Effector memory CD4-positive, alpha-beta T cell (primary cell): ENCODE data around the gene ENKUR.

Experiments used
- DNase-seq, 3 donors: peaks; one replicate each; pipeline ENCODE4 v3.0.0-alpha.2; 2020
- H3K27ac ChIP-seq: 2 replicates; pipeline ENCODE4 v1.7.0; 2013; ENCODE audit warnings: mild to moderate bottlenecking, low read length, moderate library complexity; ENCODE audit not compliant: insufficient read depth, poor library complexity, severe bottlenecking
- H3K27me3 ChIP-seq: replicated peaks from 2 replicates; pipeline ENCODE4 v1.7.0; 2013; ENCODE audit warnings: mild to moderate bottlenecking, low read length; ENCODE audit not compliant: insufficient read depth, control insufficient read depth, poor library complexity, severe bottlenecking
- H3K36me3 ChIP-seq: 2 replicates; pipeline ENCODE4 v1.7.0; 2013; ENCODE audit warnings: mild to moderate bottlenecking, low read length, moderate library complexity; ENCODE audit not compliant: control insufficient read depth, insufficient read depth
- H3K4me1 ChIP-seq: 2 replicates; pipeline ENCODE4 v1.7.0; 2013; ENCODE audit warnings: low read length, mild to moderate bottlenecking; ENCODE audit not compliant: control insufficient read depth, insufficient read depth, poor library complexity, severe bottlenecking
- H3K4me3 ChIP-seq: 2 replicates; pipeline ENCODE4 v1.7.0; 2013; ENCODE audit warnings: low read length, low read depth, mild to moderate bottlenecking; ENCODE audit not compliant: insufficient read depth, poor library complexity, severe bottlenecking
- H3K9me3 ChIP-seq: 2 replicates; pipeline ENCODE4 v1.7.0; 2013; ENCODE audit warnings: mild to moderate bottlenecking, low read length, moderate library complexity; ENCODE audit not compliant: control insufficient read depth

ENKUR gene

GRCh38 chr10:24952707-24953645 is 63.0 kb downstream of the ENKUR start:
- Histone ChIP-seq H3K27me3 (no peaks in the 10 kb centered on the region), H3K4me1 (peaks cover 8% of the 10 kb centered on the region), H3K27ac (peak overlapping the region; percentile 5), H3K4me3 (peak overlapping the region; percentile 67), H3K36me3 (no peaks in the 10 kb centered on the region), H3K9me3 (no peaks in the 10 kb centered on the region)
- peak; percentile 7 to 34 (median 21) for DNase-seq

DNA sequence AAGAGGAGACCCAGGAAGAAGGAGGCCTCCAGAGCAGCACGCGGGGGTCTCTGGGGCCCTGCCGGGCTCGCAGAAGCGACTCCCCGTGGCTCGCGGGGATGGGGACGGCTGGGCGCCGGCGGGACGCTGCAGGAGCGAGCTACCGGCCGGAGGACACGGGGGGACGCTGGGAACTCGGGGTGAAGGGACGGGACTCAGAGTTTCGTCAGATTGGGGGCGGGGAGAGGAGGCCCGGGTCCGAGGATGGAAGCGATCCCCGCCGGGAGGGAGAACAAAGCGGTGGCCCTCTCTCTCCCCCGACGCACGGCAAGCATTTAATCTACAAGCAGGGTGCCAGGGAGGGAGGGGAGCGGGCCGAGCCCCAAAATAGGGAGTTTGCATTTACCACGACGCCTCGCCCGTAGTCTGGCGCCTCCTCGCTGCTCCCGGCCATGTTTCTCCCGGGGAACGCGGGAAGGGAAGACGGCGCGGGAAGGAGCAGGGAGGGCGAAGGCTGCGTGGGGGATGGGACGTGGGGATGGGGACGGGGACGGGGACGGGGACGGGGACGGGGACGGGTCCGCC is 63.7 kb downstream of the ENKUR start, which contains the start of gene PRTFDC1:
TSS of gene PRTFDC1 (minus strand) at position 464 of the 564 bp plus-strand sequence. CDS start at position 433, 31 bp downstream.
- H3K36me3 ChIP-seq, result no peaks in the 10 kb centered on the region
- no peak for DNase-seq
- H3K4me3 ChIP-seq, result peak within 1 kb of the TSS; percentile 67
- H3K27me3 ChIP-seq, result no peaks in the 10 kb centered on the region
- peaks cover 8% of the 10 kb centered on the region for H3K4me1 ChIP-seq
- no peaks in the 10 kb centered on the region for H3K9me3 ChIP-seq
- peak within 1 kb of the TSS; percentile 5 for H3K27ac ChIP-seq

- Histone ChIP-seq H3K4me1 (peaks cover 8% of the 10 kb centered on the region), H3K36me3 (no peaks in the 10 kb centered on the region), H3K27me3 (no peaks in the 10 kb centered on the region), H3K9me3 (no peaks in the 10 kb centered on the region), H3K27ac (no peak overlapping the region), H3K4me3 (peak overlapping the region; percentile 67)
- DNase-seq, result no peak
Observed at GRCh38 chr10:24951201-24952142, 64.5 kb downstream of the ENKUR start.

DNA sequence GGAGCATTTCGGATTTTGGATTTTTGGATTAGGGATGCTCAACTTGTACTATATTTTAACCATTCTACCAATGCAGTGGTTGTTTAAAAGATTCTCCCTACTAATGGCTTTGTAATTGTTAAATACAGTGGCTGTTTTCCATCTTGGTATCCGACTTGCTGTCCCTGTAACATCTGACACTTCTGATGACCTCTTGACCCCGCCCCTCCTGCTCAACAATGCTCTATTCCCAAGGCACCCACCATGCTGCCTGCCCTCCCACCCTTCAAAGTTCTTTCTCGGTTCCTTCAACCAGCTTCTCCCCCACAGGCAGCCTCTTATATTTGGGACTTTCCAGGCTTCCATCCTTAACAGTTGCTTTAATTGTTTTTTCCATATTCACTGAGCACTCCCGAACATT is 65.5 kb downstream of the ENKUR start:
- Histone ChIP-seq H3K4me1 (peaks cover 8% of the 10 kb centered on the region), H3K9me3 (no peaks in the 10 kb centered on the region), H3K27me3 (no peaks in the 10 kb centered on the region), H3K27ac (no peak overlapping the region), H3K4me3 (no peak overlapping the region), H3K36me3 (no peaks in the 10 kb centered on the region)
- DNase-seq, result no peak

DNA sequence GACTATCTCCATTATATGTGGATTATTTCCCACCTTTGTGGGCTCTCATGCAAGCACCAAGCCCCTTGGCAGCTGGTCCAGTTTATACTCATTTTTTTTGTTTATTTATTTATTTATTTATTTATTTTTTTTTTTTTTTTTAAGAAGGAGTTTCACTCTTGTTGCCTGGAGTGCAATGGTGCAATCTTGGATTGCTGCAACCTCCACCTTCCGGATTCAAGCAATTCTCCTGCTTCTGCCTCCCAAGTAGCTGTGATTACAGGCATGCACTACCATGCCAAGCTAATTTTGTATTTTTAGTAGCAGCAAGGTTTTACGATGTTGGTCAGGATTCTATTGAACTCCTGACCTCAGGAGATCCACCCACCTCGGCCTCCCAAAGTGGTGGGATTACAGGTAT is 66.3 kb downstream of the ENKUR start:
- Histone ChIP-seq H3K4me1 (peaks cover 8% of the 10 kb centered on the region), H3K27me3 (no peaks in the 10 kb centered on the region), H3K4me3 (no peak overlapping the region), H3K9me3 (no peaks in the 10 kb centered on the region), H3K36me3 (no peaks in the 10 kb centered on the region), H3K27ac (no peak overlapping the region)
- DNase-seq, result no peak

- Histone ChIP-seq H3K9me3 (no peaks in the 10 kb centered on the region), H3K27me3 (no peaks in the 10 kb centered on the region), H3K36me3 (no peaks in the 10 kb centered on the region), H3K27ac (no peak overlapping the region), H3K4me3 (no peak overlapping the region), H3K4me1 (peaks cover 5% of the 10 kb centered on the region)
- no peak for DNase-seq
Observed at GRCh38 chr10:24947304-24948097, 68.5 kb downstream of the ENKUR start.

- Histone ChIP-seq H3K4me3 (no peak overlapping the region), H3K27ac (no peak overlapping the region), H3K9me3 (no peaks in the 10 kb centered on the region), H3K36me3 (no peaks in the 10 kb centered on the region), H3K4me1 (no peaks in the 10 kb centered on the region), H3K27me3 (no peaks in the 10 kb centered on the region)
- DNase-seq, result no peak
Observed at GRCh38 chr10:24944512-24945255, 71.3 kb downstream of the ENKUR start.

DNA sequence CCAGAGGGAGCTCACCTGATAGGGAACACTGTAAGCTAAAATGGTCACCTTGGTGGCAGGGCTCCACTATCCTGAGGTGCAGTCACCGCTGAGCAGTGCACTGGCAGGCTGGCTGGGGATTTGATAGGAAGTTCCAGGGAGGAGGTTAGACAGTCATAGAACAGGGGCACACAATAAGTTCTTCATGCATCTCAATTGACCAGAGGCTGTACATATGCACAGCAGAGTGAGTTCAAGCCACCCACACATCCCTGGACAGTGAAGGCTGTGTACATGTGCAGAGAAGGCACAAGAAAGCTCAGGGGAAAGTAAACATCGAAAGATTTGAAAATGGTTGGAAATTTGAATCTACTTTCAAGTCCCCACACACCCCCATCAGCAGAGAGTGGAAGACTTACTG is 77.4 kb downstream of the ENKUR start:
- no peak for DNase-seq
- H3K4me3 ChIP-seq, result no peak overlapping the region
- H3K9me3 ChIP-seq, result no peaks in the 10 kb centered on the region
- H3K4me1 ChIP-seq, result no peaks in the 10 kb centered on the region
- H3K27ac ChIP-seq, result no peak overlapping the region
- no peaks in the 10 kb centered on the region for H3K36me3 ChIP-seq
- H3K27me3 ChIP-seq, result no peaks in the 10 kb centered on the region

DNA sequence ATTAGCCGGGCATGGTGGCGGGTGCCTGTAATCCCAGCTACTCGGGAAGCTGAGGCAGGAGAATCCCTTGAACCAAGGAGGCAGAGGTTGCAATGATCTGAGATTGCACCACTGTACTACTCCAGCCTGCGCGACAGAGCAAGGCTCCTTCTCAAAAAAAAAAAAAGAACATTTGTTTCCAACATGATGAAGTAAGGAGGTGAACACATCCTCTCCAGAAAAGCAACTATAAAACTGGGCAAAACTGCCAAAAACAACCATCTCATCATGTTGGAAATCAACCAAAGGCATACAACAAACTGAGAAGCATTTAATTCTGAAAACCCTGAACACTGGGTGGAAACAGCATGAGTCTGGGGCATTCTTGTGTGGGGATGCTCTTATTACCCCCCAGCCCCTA is 77.9 kb downstream of the ENKUR start:
- H3K36me3 ChIP-seq, result no peaks in the 10 kb centered on the region
- no peaks in the 10 kb centered on the region for H3K27me3 ChIP-seq
- H3K4me1 ChIP-seq, result no peaks in the 10 kb centered on the region
- H3K4me3 ChIP-seq, result no peak overlapping the region
- no peak for DNase-seq
- no peak overlapping the region for H3K27ac ChIP-seq
- no peaks in the 10 kb centered on the region for H3K9me3 ChIP-seq
